ENCODE results near the gene POLR3C. TPM values are rescaled to one million over a fixed set of nuclear protein-coding genes. Genes with fewer than 3 reads are reported as not detected.

The POLR3C gene
- total and polyA plus RNA-seq, 2 donors (not counting 1 experiment from before 2014, with no cell fraction given): 36.5 to 49.3 TPM

DNA sequence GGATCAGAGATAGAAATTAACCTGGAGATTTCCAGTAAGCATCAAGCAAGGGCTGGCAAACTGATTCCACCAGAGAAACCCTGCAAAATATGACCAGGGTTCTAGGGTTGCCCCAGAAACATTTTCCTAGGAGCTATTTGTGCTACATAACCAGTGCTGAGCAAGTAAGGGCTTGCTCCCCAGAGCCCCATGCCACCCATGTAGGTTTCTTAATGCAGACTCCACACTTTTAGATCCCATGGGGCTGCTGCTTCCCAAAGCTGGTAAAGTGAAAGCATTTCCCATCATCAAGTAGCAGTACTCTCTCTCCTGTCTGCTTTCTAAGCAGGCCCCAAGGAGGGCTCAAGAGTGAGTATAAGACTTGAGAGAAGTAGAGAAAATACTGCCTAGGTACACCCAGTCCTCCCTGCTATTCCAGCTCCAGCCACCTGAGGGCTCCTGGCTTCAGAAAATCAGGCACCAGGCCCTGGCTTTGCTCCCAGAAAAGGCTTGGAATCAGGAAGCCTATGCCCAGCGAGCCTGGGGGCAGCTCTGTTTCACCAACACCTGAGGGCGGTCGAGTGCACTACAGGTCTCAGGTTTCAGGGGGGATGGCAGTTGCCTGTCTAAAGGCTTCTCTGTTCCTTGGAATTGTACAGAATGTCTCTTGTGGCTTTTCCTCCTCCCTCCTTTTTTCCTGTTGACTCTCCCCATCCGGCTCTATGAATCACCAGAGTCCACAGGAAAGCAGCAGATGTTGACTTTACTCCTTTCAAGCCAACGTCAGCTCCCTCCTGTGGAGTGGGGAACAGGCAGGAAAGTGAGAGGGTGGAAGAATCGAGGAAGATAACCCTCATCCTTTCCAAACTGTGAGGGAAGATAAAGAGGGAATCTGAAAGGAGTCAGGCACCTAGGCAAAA is 67.8 kb downstream of the POLR3C start:
- H3K9me3 ChIP-seq (ENCODE audit: control extremely low read depth in 1 of 3, control insufficient read depth in 2 of 3, insufficient read depth in 1 of 3, low read length in 2 of 3): no peaks in the 10 kb centered on the region
- Mint-ChIP-seq H3K27me3 (no peaks in the 10 kb centered on the region), H3K4me1 (peaks cover under 1% of the 10 kb centered on the region), H3K9me3 (ENCODE audit: insufficient read depth) (no peaks in the 10 kb centered on the region), H3K4me3 (no peak overlapping the region), H3K27ac (no peak overlapping the region)
- no peak overlapping the region for H3K4me2 ChIP-seq (replicated peaks; ENCODE audit: low read depth, low read length, poor library complexity, severe bottlenecking)
- H3K4me3 ChIP-seq (ENCODE audit: control extremely low read depth in 1 of 5, extremely low read depth in 1 of 5, insufficient read depth in 1 of 5, low read depth in 2 of 5, low read length in 4 of 5): no peak overlapping the region
- H3K9ac ChIP-seq (ENCODE audit: low read length): no peak overlapping the region
- ATAC-seq (ENCODE audit: low read depth) (peak; percentile 70), DNase-seq (peak; percentile 61)
- peak overlapping the region; percentile 14 for H2AFZ ChIP-seq (ENCODE audit: insufficient read depth, low read depth, low read length, poor library complexity, severe bottlenecking)
- WGBS (ENCODE audit: insufficient coverage): 0% methylated on average over 1 of the region's 6 CpGs
- no peaks in the 10 kb centered on the region for H3K36me3 ChIP-seq (replicated peaks in 1 of 2; ENCODE audit: control extremely low read depth in 1 of 2, control insufficient read depth in 1 of 2, extremely low read depth in 1 of 2, insufficient read depth in 2 of 2, low read length in 1 of 2)
- intact Hi-C loops (cut with micrococcal nuclease): loop anchor here (1.0 kb wide), 2 partner anchors 85 to 121 kb away; no protein-coding TSS in a partner anchor
- no peaks in the 10 kb centered on the region for H3K27me3 ChIP-seq (replicated peaks in 1 of 4; ENCODE audit: control extremely low read depth in 1 of 4, control insufficient read depth in 3 of 4, insufficient read depth in 4 of 4, low read length in 3 of 4)
- H4K20me1 ChIP-seq (ENCODE audit: control insufficient read depth, insufficient read depth, low read length, poor library complexity, severe bottlenecking): no peaks in the 10 kb centered on the region
- ChIA-PET CTCF (interaction anchor here (0.6 to 3.9 kb wide), 22 partner anchors 8 to 148 kb away, joined by 3 to 41 read pairs (median 6); partner anchors contain the start of genes HJV, ITGA10, NUDT17 and PEX11B), POLR2A (no interaction called here)
- no peaks in the 10 kb centered on the region for H3K79me2 ChIP-seq (ENCODE audit: control insufficient read depth, insufficient read depth, low read length)
- no peaks in the 10 kb centered on the region for H3K4me1 ChIP-seq (ENCODE audit: control insufficient read depth in 2 of 2, insufficient read depth in 2 of 2, low read length in 2 of 2)
- TF ChIP-seq EZH2 (IDR thresholded peaks at IDR 0.05; ENCODE audit: borderline replicate concordance, insufficient read depth, low read depth, low read length, poor library complexity, severe bottlenecking): no peak
- TF ChIP-seq, protein P1, sequence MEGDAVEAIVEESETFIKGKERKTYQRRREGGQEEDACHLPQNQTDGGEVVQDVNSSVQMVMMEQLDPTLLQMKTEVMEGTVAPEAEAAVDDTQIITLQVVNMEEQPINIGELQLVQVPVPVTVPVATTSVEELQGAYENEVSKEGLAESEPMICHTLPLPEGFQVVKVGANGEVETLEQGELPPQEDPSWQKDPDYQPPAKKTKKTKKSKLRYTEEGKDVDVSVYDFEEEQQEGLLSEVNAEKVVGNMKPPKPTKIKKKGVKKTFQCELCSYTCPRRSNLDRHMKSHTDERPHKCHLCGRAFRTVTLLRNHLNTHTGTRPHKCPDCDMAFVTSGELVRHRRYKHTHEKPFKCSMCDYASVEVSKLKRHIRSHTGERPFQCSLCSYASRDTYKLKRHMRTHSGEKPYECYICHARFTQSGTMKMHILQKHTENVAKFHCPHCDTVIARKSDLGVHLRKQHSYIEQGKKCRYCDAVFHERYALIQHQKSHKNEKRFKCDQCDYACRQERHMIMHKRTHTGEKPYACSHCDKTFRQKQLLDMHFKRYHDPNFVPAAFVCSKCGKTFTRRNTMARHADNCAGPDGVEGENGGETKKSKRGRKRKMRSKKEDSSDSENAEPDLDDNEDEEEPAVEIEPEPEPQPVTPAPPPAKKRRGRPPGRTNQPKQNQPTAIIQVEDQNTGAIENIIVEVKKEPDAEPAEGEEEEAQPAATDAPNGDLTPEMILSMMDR (IDR thresholded peaks at IDR 0.05): peak; percentile 72
- no peak overlapping the region for H3K27ac ChIP-seq (ENCODE audit: low read length in 2 of 2)

All from B cell (primary cell).